CD4-positive, alpha-beta memory T cell (primary cell): Measurements from ENCODE around the gene PTPRM. TPM values are rescaled to one million over a fixed set of nuclear protein-coding genes. Genes with fewer than 3 reads are reported as not detected.

Experiments used
- CTCF ChIA-PET: fragments of 350-600 bp; sonication (Branson Sonifier 250); formaldehyde crosslinking; loops from one replicate; lab custom pipeline; 2021; ENCODE audit warnings: inconsistent platforms; ENCODE audit not compliant: partially characterized antibody; lab: Charles Lee
- POLR2A ChIA-PET: fragments of 350-600 bp; sonication (Branson Sonifier 250); formaldehyde crosslinking; loops from one replicate; lab custom pipeline; 2021; ENCODE audit not compliant: partially characterized antibody; lab: Charles Lee
- DNase-seq, 5 donors: peaks; one replicate each; pipeline versions ENCODE4 v3.0.0 to v3.0.0-alpha.2; 2020 to 2022; ENCODE audit warnings: mixed read lengths in 1 of 5
- H3K27ac ChIP-seq: one replicate; pipeline ENCODE4 v1.7.0; 2013; ENCODE audit warnings: low read depth, low read length
- H3K27me3 ChIP-seq: 2 replicates; pipeline ENCODE4 v1.7.0; 2013; ENCODE audit warnings: mild to moderate bottlenecking, low read length, moderate library complexity; ENCODE audit not compliant: insufficient read depth
- H3K36me3 ChIP-seq: 2 replicates; pipeline ENCODE4 v1.7.0; 2013; ENCODE audit warnings: mild to moderate bottlenecking, low read length, moderate library complexity; ENCODE audit not compliant: insufficient read depth
- H3K4me1 ChIP-seq: 2 replicates; pipeline ENCODE4 v1.7.0; 2013; ENCODE audit warnings: mild to moderate bottlenecking, low read length, moderate library complexity; ENCODE audit not compliant: insufficient read depth
- H3K4me3 ChIP-seq, 2 donors: one replicate each; pipeline ENCODE4 v1.7.0; 2013; ENCODE audit warnings: low read length in 2 of 2, mild to moderate bottlenecking in 1 of 2
- H3K9me3 ChIP-seq, 2 donors: one replicate each; pipeline ENCODE4 v1.7.0; 2013; ENCODE audit warnings: low read length in 2 of 2, control low read depth in 1 of 2; ENCODE audit not compliant: control insufficient read depth in 1 of 2
- H3K27ac Mint-ChIP-seq, 7 donors: one replicate each; pipeline ENCODE4 v1.8.0; 2020 to 2021; ENCODE audit warnings: mixed read lengths in 7 of 7, mild to moderate bottlenecking in 6 of 7, inconsistent platforms in 3 of 7, moderate library complexity in 3 of 7
- H3K27me3 Mint-ChIP-seq, 2 donors: one replicate each; pipeline ENCODE4 v1.8.0; 2020 to 2021; ENCODE audit warnings: mixed read lengths in 2 of 2
- H3K36me3 Mint-ChIP-seq, 2 donors: one replicate each; pipeline ENCODE4 v1.8.0; 2020 to 2021; ENCODE audit warnings: mixed read lengths in 2 of 2, inconsistent platforms in 1 of 2, mild to moderate bottlenecking in 1 of 2
- H3K4me1 Mint-ChIP-seq, 4 donors: one replicate each; pipeline ENCODE4 v1.8.0; 2020 to 2021; ENCODE audit warnings: mixed read lengths in 4 of 4, mild to moderate bottlenecking in 1 of 4
- H3K4me3 Mint-ChIP-seq, 8 donors: one replicate each; pipeline ENCODE4 v1.8.0; 2020 to 2021; ENCODE audit warnings: mixed read lengths in 8 of 8, mild to moderate bottlenecking in 7 of 8, moderate library complexity in 6 of 8, inconsistent platforms in 3 of 8
- H3K9me3 Mint-ChIP-seq, 8 donors: one replicate each; pipeline ENCODE4 v1.8.0; 2020 to 2021; ENCODE audit warnings: mixed read lengths in 8 of 8, mild to moderate bottlenecking in 5 of 8, inconsistent platforms in 3 of 8, moderate library complexity in 1 of 8
- intact Hi-C: fragments of 100-400 bp; cut with micrococcal nuclease; formaldehyde crosslinking; loops from one replicate; pipeline ENCODE4 v1.15.1; 2023
- polyA plus RNA-seq, 2 donors: library from polyadenylated mRNA; unstranded; fragments of 300-500 nt; fragmentation: Illumina TruSeq; gene quantifications; one replicate each; pipeline ENCODE4 v1.2.3, GENCODE V29; 2021
- total RNA-seq, 2 experiments: library from RNA; stranded (reverse); gene quantifications; one replicate each; pipeline ENCODE4 v1.2.3, GENCODE V29; 2021

PTPRM gene
- total and polyA plus RNA-seq, 4 experiments from 2014 or later: 6.7 to 20.1 (median 12.9) TPM

- POLR2A ChIA-PET: no interaction called here
- intact Hi-C loops: no loop called here
- H3K4me1 ChIP-seq: no peaks in the 10 kb centered on the region
- DNase-seq: no peak
- no peaks in the 10 kb centered on the region for H3K36me3 Mint-ChIP-seq
- H3K4me3 ChIP-seq: no peak overlapping the region
- no peaks in the 10 kb centered on the region for H3K27me3 Mint-ChIP-seq
- H3K36me3 ChIP-seq: no peaks in the 10 kb centered on the region
- no peak overlapping the region for H3K4me3 Mint-ChIP-seq
- CTCF ChIA-PET: no interaction called here
- H3K4me1 Mint-ChIP-seq: no peaks in the 10 kb centered on the region
- no peak overlapping the region for H3K27ac Mint-ChIP-seq
- H3K27ac ChIP-seq: no peak overlapping the region
- no peaks in the 10 kb centered on the region for H3K27me3 ChIP-seq
- H3K9me3 ChIP-seq: no peaks in the 10 kb centered on the region
- peaks cover 0 to 3% (median 0%) of the 10 kb centered on the region in 8 donors for H3K9me3 Mint-ChIP-seq
These were observed 41.0 kb downstream of the PTPRM start for GRCh38 chr18:7608174-7608550.

DNA sequence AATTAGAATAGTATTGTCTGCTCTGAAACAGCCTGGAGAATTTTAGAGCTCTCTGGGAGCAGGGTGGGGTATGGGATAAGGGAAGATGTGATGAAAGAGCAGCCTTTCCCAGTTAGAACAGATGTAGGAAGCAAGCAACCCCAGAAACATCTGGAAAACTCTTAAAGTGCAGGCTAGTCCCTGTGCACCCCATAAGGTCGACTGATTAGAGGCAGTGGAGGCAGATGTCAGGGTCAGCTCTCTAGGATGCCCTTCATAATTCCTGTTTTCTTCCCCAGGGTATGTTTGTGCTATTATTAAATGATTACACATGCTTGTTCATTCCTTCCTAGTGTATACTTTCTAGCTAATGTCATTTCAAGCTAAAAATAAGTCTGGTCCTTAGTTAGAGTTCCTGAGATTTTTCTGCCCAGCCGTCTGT is 41.7 kb downstream of the PTPRM start:
- ChIA-PET POLR2A (no interaction called here), CTCF (no interaction called here)
- Mint-ChIP-seq H3K36me3 (no peaks in the 10 kb centered on the region), H3K4me1 (no peaks in the 10 kb centered on the region), H3K27me3 (no peaks in the 10 kb centered on the region), H3K27ac (no peak overlapping the region), H3K4me3 (no peak overlapping the region), H3K9me3 (peaks cover 0 to 3% (median 0%) of the 10 kb centered on the region in 8 donors)
- H3K4me3 ChIP-seq: no peak overlapping the region
- no peaks in the 10 kb centered on the region for H3K36me3 ChIP-seq
- H3K4me1 ChIP-seq: no peaks in the 10 kb centered on the region
- intact Hi-C loops: no loop called here
- H3K27ac ChIP-seq: no peak overlapping the region
- H3K27me3 ChIP-seq: no peaks in the 10 kb centered on the region
- no peak for DNase-seq
- H3K9me3 ChIP-seq: no peaks in the 10 kb centered on the region

- intact Hi-C loops: no loop called here
- Mint-ChIP-seq H3K9me3 (peaks cover 0 to 3% (median 0%) of the 10 kb centered on the region in 8 donors), H3K4me1 (no peaks in the 10 kb centered on the region), H3K27me3 (no peaks in the 10 kb centered on the region), H3K27ac (no peak overlapping the region), H3K36me3 (no peaks in the 10 kb centered on the region), H3K4me3 (no peak overlapping the region)
- ChIA-PET POLR2A (no interaction called here), CTCF (no interaction called here)
- Histone ChIP-seq H3K4me1 (no peaks in the 10 kb centered on the region), H3K27me3 (no peaks in the 10 kb centered on the region), H3K4me3 (no peak overlapping the region), H3K27ac (no peak overlapping the region), H3K9me3 (no peaks in the 10 kb centered on the region), H3K36me3 (no peaks in the 10 kb centered on the region)
- DNase-seq: no peak
These were observed 42.5 kb downstream of the PTPRM start for GRCh38 chr18:7609617-7610016.

- no peak overlapping the region for H3K4me3 Mint-ChIP-seq
- H3K27ac ChIP-seq: no peak overlapping the region
- POLR2A ChIA-PET: no interaction called here
- H3K36me3 Mint-ChIP-seq: no peaks in the 10 kb centered on the region
- no peaks in the 10 kb centered on the region for H3K9me3 ChIP-seq
- no peaks in the 10 kb centered on the region for H3K27me3 Mint-ChIP-seq
- H3K27ac Mint-ChIP-seq: no peak overlapping the region
- H3K36me3 ChIP-seq: no peaks in the 10 kb centered on the region
- no peaks in the 10 kb centered on the region for H3K4me1 ChIP-seq
- H3K9me3 Mint-ChIP-seq: peaks cover 0 to 3% (median 0%) of the 10 kb centered on the region in 8 donors
- H3K27me3 ChIP-seq: no peaks in the 10 kb centered on the region
- CTCF ChIA-PET: no interaction called here
- no peak overlapping the region for H3K4me3 ChIP-seq
- peaks cover 0 to 4% (median under 1%) of the 10 kb centered on the region in 4 donors for H3K4me1 Mint-ChIP-seq
- no peak for DNase-seq
- intact Hi-C loops: no loop called here
These were observed 46.9 kb downstream of the PTPRM start for GRCh38 chr18:7614042-7614441.

- ChIA-PET CTCF (no interaction called here), POLR2A (no interaction called here)
- Mint-ChIP-seq H3K9me3 (peaks cover 0 to 3% (median 0%) of the 10 kb centered on the region in 8 donors), H3K4me1 (peaks cover 0 to 4% (median under 1%) of the 10 kb centered on the region in 4 donors), H3K4me3 (no peak overlapping the region), H3K27ac (no peak overlapping the region), H3K36me3 (no peaks in the 10 kb centered on the region), H3K27me3 (no peaks in the 10 kb centered on the region)
- Histone ChIP-seq H3K27ac (no peak overlapping the region), H3K9me3 (no peaks in the 10 kb centered on the region), H3K4me1 (no peaks in the 10 kb centered on the region), H3K4me3 (no peak overlapping the region), H3K36me3 (no peaks in the 10 kb centered on the region), H3K27me3 (no peaks in the 10 kb centered on the region)
- intact Hi-C loops: no loop called here
- no peak for DNase-seq
These were observed 48.7 kb downstream of the PTPRM start for GRCh38 chr18:7615840-7616239.

DNA sequence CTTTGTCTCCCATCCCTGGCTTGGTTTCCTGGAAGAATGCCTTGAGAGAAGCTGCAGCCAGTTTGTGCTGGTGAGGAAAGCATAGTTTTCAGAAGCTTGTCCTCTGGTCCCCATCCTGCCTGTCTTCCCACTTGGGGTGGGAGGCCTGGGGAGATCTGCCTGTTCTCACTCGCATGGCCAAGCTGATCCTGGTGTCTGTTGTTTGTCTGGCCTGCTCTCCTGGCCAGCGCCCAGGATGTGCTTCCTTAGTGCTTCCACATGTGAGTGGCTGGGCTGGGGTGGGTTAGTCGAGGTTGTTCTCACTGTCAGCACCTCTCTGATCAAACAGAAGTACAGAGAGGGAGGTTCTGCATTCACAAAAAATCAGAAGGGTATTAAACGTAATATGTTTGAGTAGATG is 49.5 kb downstream of the PTPRM start:
- Mint-ChIP-seq H3K9me3 (peaks cover 0 to 3% (median 0%) of the 10 kb centered on the region in 8 donors), H3K4me1 (peaks cover 0 to 4% (median under 1%) of the 10 kb centered on the region in 4 donors), H3K4me3 (no peak overlapping the region), H3K27ac (no peak overlapping the region), H3K27me3 (no peaks in the 10 kb centered on the region), H3K36me3 (no peaks in the 10 kb centered on the region)
- POLR2A ChIA-PET: no interaction called here
- DNase-seq: no peak
- no peaks in the 10 kb centered on the region for H3K4me1 ChIP-seq
- H3K27me3 ChIP-seq: no peaks in the 10 kb centered on the region
- CTCF ChIA-PET: no interaction called here
- intact Hi-C loops: no loop called here
- no peak overlapping the region for H3K27ac ChIP-seq
- H3K4me3 ChIP-seq: no peak overlapping the region
- H3K36me3 ChIP-seq: no peaks in the 10 kb centered on the region
- H3K9me3 ChIP-seq: no peaks in the 10 kb centered on the region

DNA sequence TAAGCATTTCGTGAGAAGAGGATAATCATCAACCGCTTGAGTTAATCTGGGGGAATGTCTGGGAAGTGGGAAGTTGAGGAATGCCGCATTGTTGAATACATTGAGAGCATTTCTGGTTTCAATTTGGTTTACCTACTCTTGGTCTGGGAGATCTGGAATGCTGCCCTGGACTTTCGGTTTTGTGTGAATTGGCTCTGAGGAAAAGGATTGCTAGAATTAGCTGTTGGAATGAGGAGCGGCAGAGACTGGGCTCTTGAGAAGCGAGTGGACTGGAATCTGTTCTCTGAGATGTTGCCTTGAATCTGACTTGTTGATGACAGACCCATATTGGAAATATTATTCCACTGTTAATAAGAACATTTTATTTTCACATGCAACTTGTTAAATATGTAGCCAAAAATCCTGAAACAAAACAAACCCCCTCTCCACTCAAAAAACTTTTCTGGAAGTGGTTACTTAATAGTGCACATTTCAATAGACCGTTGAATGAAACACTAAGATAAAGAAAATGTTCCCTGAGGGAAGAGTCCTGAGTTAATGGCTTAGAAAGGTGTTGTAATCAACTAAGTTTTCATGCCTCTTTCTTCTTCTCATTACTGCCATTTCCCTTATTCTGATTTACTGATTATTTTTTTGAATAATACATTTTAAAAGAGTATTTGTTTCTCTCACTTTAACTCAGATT is 50.8 kb downstream of the PTPRM start:
- POLR2A ChIA-PET: no interaction called here
- H3K9me3 ChIP-seq: no peaks in the 10 kb centered on the region
- no peak overlapping the region for H3K27ac ChIP-seq
- Mint-ChIP-seq H3K9me3 (peaks cover 0 to 3% (median 0%) of the 10 kb centered on the region in 8 donors), H3K27ac (no peak overlapping the region), H3K4me3 (no peak overlapping the region), H3K27me3 (no peaks in the 10 kb centered on the region), H3K4me1 (peaks cover 0 to 4% (median under 1%) of the 10 kb centered on the region in 4 donors), H3K36me3 (no peaks in the 10 kb centered on the region)
- no peaks in the 10 kb centered on the region for H3K36me3 ChIP-seq
- no peaks in the 10 kb centered on the region for H3K4me1 ChIP-seq
- H3K27me3 ChIP-seq: no peaks in the 10 kb centered on the region
- H3K4me3 ChIP-seq: no peak overlapping the region
- DNase-seq: no peak
- CTCF ChIA-PET: no interaction called here
- intact Hi-C loops: no loop called here
